ENCODE results near the gene HOXA7.

- TF ChIP-seq EP300 (IDR thresholded peaks at IDR 0.05) (no peak), CTCF (IDR thresholded peaks at IDR 0.05) (no peak), POLR2A (IDR thresholded peaks at IDR 0.05) (no peak)
Measured at GRCh38 chr7:27186668-27187474, 30.4 kb upstream of the HOXA7 start.
